Measurements from ENCODE around the gene LEKR1.

Gene LEKR1

GRCh38 chr3:156997351-156997750 lies 171.2 kb downstream of the LEKR1 start:
- DNase-seq = no peak

GRCh38 chr3:157001221-157001957 lies 175.2 kb downstream of the LEKR1 start:
- DNase-seq = no peak

GRCh38 chr3:157021679-157022078 lies 195.5 kb downstream of the LEKR1 start:
- no peak for DNase-seq

- DNase-seq = no peak
Measured at GRCh38 chr3:157023226-157023625, 197.1 kb downstream of the LEKR1 start.

GRCh38 chr3:157026091-157026490 lies 199.9 kb downstream of the LEKR1 start:
- DNase-seq = no peak

GRCh38 chr3:157027861-157028745 lies 201.9 kb downstream of the LEKR1 start:
- DNase-seq = no peak

- no peak for DNase-seq
Measured at GRCh38 chr3:157029365-157029790, 203.2 kb downstream of the LEKR1 start.

- no peak for DNase-seq
Measured at GRCh38 chr3:157030712-157031111, 204.6 kb downstream of the LEKR1 start.

- DNase-seq = no peak
Measured at GRCh38 chr3:157033001-157033400, 206.8 kb downstream of the LEKR1 start.

- no peak for DNase-seq
Measured at GRCh38 chr3:157040456-157040855, 214.3 kb downstream of the LEKR1 start.

GRCh38 chr3:157042226-157042625 lies 216.1 kb downstream of the LEKR1 start:
- DNase-seq = no peak

GRCh38 chr3:157043771-157044170 lies 217.6 kb downstream of the LEKR1 start:
- DNase-seq = no peak

- no peak for DNase-seq
Measured at GRCh38 chr3:157045238-157045850, 219.2 kb downstream of the LEKR1 start.

GRCh38 chr3:157046520-157046919 lies 220.4 kb downstream of the LEKR1 start:
- no peak for DNase-seq

- no peak for DNase-seq
Measured at GRCh38 chr3:157051055-157051454, 224.9 kb downstream of the LEKR1 start.

- DNase-seq = no peak
Measured at GRCh38 chr3:157051591-157051990, 225.4 kb downstream of the LEKR1 start.

- no peak for DNase-seq
Measured at GRCh38 chr3:157056035-157056434, 229.9 kb downstream of the LEKR1 start.

GRCh38 chr3:157058392-157059071 lies 232.4 kb downstream of the LEKR1 start:
- DNase-seq = no peak

GRCh38 chr3:157059181-157059580 lies 233.0 kb downstream of the LEKR1 start:
- no peak for DNase-seq

- no peak for DNase-seq
Measured at GRCh38 chr3:157059661-157060060, 233.5 kb downstream of the LEKR1 start.

GRCh38 chr3:157061265-157061664 lies 235.1 kb downstream of the LEKR1 start:
- no peak for DNase-seq

- DNase-seq = no peak
Measured at GRCh38 chr3:157063469-157063868, 237.3 kb downstream of the LEKR1 start.

GRCh38 chr3:157063926-157064325 lies 237.8 kb downstream of the LEKR1 start:
- no peak for DNase-seq

Data from cortex of kidney (tissue), 1 donor.